ENCODE results near the gene OR2AE1. TPM values are rescaled to one million over a fixed set of nuclear protein-coding genes. Genes with fewer than 3 reads are reported as not detected.

The OR2AE1 gene
- total RNA-seq, 3 donors from 2014 or later, result 0.32 to 0.98 (median 0.88) TPM

GRCh38 chr7:99833289-99833877 lies 43.5 kb downstream of the OR2AE1 start:
- no peak for TF ChIP-seq POLR2AphosphoS5 (IDR thresholded peaks at IDR 0.05)
- no peak for TF ChIP-seq POLR2A (IDR thresholded peaks at IDR 0.05)
- TF ChIP-seq, protein P1, sequence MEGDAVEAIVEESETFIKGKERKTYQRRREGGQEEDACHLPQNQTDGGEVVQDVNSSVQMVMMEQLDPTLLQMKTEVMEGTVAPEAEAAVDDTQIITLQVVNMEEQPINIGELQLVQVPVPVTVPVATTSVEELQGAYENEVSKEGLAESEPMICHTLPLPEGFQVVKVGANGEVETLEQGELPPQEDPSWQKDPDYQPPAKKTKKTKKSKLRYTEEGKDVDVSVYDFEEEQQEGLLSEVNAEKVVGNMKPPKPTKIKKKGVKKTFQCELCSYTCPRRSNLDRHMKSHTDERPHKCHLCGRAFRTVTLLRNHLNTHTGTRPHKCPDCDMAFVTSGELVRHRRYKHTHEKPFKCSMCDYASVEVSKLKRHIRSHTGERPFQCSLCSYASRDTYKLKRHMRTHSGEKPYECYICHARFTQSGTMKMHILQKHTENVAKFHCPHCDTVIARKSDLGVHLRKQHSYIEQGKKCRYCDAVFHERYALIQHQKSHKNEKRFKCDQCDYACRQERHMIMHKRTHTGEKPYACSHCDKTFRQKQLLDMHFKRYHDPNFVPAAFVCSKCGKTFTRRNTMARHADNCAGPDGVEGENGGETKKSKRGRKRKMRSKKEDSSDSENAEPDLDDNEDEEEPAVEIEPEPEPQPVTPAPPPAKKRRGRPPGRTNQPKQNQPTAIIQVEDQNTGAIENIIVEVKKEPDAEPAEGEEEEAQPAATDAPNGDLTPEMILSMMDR (IDR thresholded peaks at IDR 0.05), result no peak
- Histone ChIP-seq H3K36me3 (no peaks in the 10 kb centered on the region), H3K27ac (no peak overlapping the region), H3K27me3 (no peaks in the 10 kb centered on the region), H3K9me3 (no peaks in the 10 kb centered on the region), H3K4me3 (no peak overlapping the region), H3K4me1 (no peaks in the 10 kb centered on the region)
- intact Hi-C loops (cut with DNase I; ENCODE audit: low total_unique reads), result no loop called here
- no peak for DNase-seq (ENCODE audit: low spot score in 2 of 2)

- H3K27ac ChIP-seq, result no peak overlapping the region
- H3K4me3 ChIP-seq, result no peak overlapping the region
- no peak for TF ChIP-seq POLR2A (IDR thresholded peaks at IDR 0.05)
- TF ChIP-seq, protein P1 (IDR thresholded peaks at IDR 0.05), result no peak
- no peak for TF ChIP-seq POLR2AphosphoS5 (IDR thresholded peaks at IDR 0.05)
- no peaks in the 10 kb centered on the region for H3K27me3 ChIP-seq
- no peak for DNase-seq (ENCODE audit: low spot score in 2 of 2)
- intact Hi-C loops (cut with DNase I; ENCODE audit: low total_unique reads), result no loop called here
- H3K4me1 ChIP-seq, result no peaks in the 10 kb centered on the region
- no peaks in the 10 kb centered on the region for H3K9me3 ChIP-seq
- H3K36me3 ChIP-seq, result no peaks in the 10 kb centered on the region
Observed at GRCh38 chr7:99831595-99831994, 45.2 kb downstream of the OR2AE1 start.

- TF ChIP-seq POLR2AphosphoS5 (IDR thresholded peaks at IDR 0.05) (no peak), POLR2A (IDR thresholded peaks at IDR 0.05) (no peak)
- TF ChIP-seq, protein P1 (IDR thresholded peaks at IDR 0.05), result no peak
- Histone ChIP-seq H3K27ac (no peak overlapping the region), H3K4me3 (no peak overlapping the region), H3K4me1 (no peaks in the 10 kb centered on the region), H3K9me3 (no peaks in the 10 kb centered on the region), H3K27me3 (no peaks in the 10 kb centered on the region), H3K36me3 (no peaks in the 10 kb centered on the region)
- intact Hi-C loops (cut with DNase I; ENCODE audit: low total_unique reads), result no loop called here
- DNase-seq (ENCODE audit: low spot score in 2 of 2), result no peak
Observed at GRCh38 chr7:99829524-99830160, 47.2 kb downstream of the OR2AE1 start.

DNA sequence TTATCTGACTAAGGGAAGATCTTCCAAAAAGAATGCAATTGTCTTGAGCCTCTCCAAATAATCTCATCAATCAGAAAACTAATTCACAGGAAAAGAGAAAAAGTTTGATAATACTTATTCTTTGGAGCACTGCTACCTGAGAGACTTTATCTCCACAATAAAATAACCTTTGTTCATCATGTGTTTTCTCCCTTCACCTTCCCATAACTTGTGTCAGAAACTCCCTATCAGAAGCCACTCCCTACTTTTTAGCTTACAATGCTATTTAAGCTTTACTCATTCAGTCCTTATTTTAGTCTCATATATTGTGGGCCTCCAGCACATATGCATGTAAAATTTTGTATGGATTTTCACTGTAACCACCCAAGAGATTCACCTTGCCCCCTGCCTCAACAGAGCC lies 48.0 kb downstream of the OR2AE1 start:
- no peak for DNase-seq (ENCODE audit: low spot score in 2 of 2)
- no peak for TF ChIP-seq POLR2AphosphoS5 (IDR thresholded peaks at IDR 0.05)
- TF ChIP-seq POLR2A (IDR thresholded peaks at IDR 0.05), result no peak
- TF ChIP-seq, protein P1 (IDR thresholded peaks at IDR 0.05), result no peak
- no peaks in the 10 kb centered on the region for H3K9me3 ChIP-seq
- intact Hi-C loops (cut with DNase I; ENCODE audit: low total_unique reads), result no loop called here
- no peaks in the 10 kb centered on the region for H3K36me3 ChIP-seq
- no peaks in the 10 kb centered on the region for H3K4me1 ChIP-seq
- no peak overlapping the region for H3K4me3 ChIP-seq
- no peaks in the 10 kb centered on the region for H3K27me3 ChIP-seq
- no peak overlapping the region for H3K27ac ChIP-seq

DNA sequence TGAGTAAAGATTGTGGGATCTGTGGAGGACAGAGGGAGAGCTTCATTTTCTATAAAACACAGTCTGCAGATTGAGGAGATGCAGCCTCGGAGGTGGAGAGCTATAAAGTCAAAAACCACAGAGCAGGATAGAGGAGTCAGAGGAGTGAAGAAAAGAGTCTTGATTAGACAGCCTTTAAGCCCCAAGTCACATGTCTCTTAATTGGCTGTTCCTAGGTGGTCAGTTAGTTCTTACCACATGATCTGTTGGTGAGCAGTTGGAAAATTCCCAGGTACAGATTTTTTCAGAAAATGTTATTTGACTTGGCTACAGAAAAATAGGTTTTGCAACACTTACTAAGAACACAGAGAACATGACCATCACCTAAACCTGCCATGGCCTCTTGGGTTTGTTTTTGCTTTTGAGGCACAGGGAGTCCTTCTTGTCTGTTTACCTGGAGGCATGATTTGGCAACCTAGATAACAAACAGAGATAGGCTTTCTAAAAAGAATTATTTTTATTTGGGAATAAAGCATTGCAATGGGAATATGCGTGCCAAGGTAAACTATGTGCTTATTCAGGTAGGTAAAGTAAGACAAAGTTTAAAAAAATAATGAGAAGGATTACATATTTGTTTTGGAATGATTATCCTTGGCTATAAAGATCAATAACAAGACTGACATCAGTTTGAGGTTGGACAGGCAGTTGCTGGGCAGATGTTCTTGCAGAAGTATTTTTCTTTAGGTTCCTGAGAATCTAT lies 49.6 kb downstream of the OR2AE1 start:
- Histone ChIP-seq H3K27ac (no peak overlapping the region), H3K36me3 (no peaks in the 10 kb centered on the region), H3K27me3 (no peaks in the 10 kb centered on the region), H3K4me1 (no peaks in the 10 kb centered on the region), H3K9me3 (no peaks in the 10 kb centered on the region), H3K4me3 (no peak overlapping the region)
- peak in 1 of 2 donors; percentile 26 for DNase-seq (ENCODE audit: low spot score in 2 of 2)
- TF ChIP-seq, protein P1 (IDR thresholded peaks at IDR 0.05), result no peak
- no peak for TF ChIP-seq POLR2AphosphoS5 (IDR thresholded peaks at IDR 0.05)
- TF ChIP-seq POLR2A (IDR thresholded peaks at IDR 0.05), result no peak
- intact Hi-C loops (cut with DNase I; ENCODE audit: low total_unique reads), result no loop called here

Measured in breast epithelium (tissue), 4 donors.